ENCODE measurements around the gene TENM4.

The TENM4 gene

DNA sequence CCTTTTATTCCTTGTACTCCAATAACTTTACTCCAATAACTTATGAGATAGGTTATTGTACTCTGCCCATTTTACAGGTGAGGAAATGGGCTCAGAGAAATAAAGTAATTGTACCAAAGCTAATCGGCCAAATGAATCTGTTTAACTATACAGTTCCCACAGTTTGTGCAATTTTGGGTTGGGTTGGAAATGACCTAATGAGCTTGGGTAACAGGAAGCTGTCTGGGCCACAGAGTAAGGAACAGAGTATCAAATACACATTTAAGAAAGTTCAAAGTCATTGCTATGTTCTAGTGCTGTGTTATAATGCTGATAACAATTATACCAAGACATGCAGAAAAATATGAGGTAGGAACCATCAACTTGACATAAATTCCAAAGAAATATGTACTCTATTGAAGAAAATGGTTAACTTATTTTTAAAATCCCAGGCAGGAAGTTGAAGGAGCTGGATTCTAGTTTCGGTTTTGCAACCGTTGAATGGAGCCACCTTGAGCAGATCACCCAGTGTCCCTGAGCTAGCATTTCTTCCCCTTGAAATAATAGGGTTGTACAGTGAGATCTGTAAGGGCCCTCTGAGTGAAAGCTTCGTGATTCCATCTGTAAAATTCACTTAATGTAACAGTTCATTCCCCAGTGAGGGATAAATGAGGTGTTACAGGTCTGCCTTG, 505.3 kb downstream of the TENM4 start:
- no peak for DNase-seq (ENCODE audit: low read depth)

- no peak for DNase-seq (ENCODE audit: low read depth)
Observed at GRCh38 chr11:78933350-78933749, 507.5 kb downstream of the TENM4 start.

DNA sequence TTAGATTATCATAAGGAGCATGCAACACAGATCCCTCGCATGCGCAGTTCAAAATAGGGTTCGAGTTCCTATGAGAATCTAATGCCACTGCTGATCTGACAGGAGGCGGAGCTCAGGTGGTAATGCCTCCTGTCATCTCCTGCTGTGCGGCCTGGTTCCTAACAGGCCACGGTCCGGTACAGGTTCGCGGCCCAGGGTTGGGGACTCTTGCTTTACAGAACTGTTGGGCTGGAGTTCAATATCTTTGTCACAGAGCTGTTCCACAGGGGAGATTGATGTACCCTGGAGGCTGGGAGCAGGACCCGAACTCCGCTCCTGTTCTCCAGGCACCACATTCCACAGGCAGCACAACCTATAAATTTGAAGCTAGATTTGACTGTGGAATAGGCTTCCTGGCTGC, 508.1 kb downstream of the TENM4 start:
- DNase-seq (ENCODE audit: low read depth), result no peak

- DNase-seq (ENCODE audit: low read depth), result no peak
Observed at GRCh38 chr11:78931891-78932290, 508.9 kb downstream of the TENM4 start.

- DNase-seq (ENCODE audit: low read depth), result no peak
Observed at GRCh38 chr11:78930810-78931523, 509.9 kb downstream of the TENM4 start.

- DNase-seq (ENCODE audit: low read depth), result no peak
Observed at GRCh38 chr11:78929906-78930220, 511.0 kb downstream of the TENM4 start.

DNA sequence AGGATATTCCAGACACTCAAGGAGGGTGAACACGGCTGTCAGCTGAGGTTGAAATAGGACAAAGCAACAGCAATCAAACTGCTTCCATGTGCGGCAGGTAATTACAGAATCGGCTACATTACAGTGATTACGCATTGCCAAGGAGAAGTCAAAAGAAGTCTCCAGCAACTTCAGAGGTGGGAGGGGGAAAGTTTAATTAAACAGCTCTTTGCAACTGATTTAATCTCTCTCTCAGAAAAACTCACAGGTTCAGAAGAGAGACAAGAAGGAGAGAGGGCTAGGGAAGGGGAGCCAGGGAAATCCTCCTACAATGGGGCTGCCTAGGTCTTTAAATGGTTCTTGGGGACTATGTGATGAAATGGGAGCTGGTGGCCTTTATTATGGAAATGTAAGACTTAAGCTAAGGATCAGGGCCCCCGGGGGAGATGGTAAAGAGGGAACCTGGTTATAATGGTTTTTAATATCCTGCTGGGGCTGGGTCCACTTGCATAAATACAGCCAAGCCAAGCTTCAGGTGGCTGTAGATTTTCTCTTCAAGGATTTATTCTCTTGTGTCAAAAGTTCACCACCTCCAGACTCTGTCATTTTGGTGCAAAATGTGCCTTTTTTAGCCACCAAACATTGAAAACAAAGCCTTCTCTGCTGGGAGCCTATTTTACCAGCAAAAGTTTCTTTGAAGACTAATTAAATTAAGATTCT, 511.5 kb downstream of the TENM4 start:
- DNase-seq (ENCODE audit: low read depth), result no peak

DNA sequence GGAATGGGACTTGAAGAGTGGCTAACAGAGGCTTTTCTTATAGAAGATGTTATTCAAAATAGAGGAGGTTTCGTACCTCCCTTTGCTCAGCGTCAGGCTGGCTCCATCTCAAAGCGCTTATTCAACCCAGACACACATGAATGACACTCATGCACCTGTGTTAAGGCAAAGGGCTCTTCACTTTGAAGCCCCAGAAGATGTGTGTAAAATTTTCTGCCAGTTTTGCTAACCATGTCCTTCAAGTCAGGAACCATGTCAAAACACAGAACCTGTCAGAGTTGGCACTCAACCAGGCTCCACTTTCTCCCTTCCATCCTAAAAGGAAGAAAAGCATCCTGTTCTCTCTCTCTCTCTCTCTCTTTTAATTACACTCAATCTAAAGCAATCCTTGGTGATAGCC, 513.3 kb downstream of the TENM4 start:
- DNase-seq (ENCODE audit: low read depth), result no peak

DNA sequence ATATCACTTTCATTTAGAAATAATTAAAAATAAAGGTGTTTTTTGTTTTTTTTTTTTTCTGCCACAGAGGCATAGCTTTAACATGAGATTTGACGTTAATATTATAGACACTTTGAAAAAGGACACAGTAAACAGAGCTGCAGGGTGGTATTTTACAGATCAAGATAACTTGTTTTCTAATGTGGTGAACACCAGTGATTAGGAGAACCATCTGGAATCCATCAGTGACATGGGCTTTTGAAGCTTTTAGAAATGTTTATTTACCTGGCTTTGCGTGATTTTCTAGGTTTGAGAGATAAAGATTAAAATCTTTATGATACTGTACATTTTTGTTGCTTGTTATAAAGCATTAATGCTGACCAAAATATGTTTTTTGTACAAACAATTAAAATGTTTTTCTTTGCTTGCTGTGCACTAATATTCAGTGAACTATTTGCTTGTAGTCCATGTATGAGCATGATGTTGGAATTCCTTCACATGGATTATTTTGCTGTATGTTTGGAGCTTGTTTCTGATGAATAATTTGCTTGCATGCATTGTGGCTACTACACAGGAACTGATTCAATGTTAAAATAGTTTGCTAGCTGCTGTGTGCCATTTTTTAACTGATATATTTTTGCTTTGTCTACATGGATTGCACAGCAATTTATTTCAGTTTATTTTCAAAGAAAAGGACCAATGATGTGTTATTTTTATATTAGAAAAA, 514.0 kb downstream of the TENM4 start:
- no peak for DNase-seq (ENCODE audit: low read depth)

GRCh38 chr11:78925387-78925786, 515.4 kb downstream of the TENM4 start:
- no peak for DNase-seq (ENCODE audit: low read depth)

- no peak for DNase-seq (ENCODE audit: low read depth)
Observed at GRCh38 chr11:78922859-78923625, 517.8 kb downstream of the TENM4 start.

GRCh38 chr11:78921509-78921908, 519.3 kb downstream of the TENM4 start:
- no peak for DNase-seq (ENCODE audit: low read depth)

GRCh38 chr11:78920329-78920728, 520.5 kb downstream of the TENM4 start:
- DNase-seq (ENCODE audit: low read depth), result no peak

DNA sequence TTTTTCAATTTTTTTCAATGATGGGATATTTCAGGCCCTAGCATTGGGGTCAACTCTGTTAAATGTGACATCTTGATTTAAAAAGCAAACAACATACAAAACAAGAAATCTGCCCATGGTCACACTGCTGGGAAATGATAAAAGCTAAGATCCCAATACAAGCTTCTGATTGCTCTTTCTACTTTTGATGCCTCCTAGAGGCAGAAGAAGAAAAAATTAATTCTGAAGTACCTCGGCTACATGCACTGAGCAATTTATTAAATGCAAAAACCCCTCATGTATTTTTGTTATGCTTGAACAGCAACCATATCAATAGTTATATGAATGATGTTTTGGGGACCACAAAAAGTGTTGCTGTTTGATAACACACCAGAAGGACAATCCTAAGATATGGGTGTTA, 524.1 kb downstream of the TENM4 start:
- no peak for DNase-seq (ENCODE audit: low read depth)

GRCh38 chr11:78914503-78914902, 526.3 kb downstream of the TENM4 start:
- no peak for DNase-seq (ENCODE audit: low read depth)

DNA sequence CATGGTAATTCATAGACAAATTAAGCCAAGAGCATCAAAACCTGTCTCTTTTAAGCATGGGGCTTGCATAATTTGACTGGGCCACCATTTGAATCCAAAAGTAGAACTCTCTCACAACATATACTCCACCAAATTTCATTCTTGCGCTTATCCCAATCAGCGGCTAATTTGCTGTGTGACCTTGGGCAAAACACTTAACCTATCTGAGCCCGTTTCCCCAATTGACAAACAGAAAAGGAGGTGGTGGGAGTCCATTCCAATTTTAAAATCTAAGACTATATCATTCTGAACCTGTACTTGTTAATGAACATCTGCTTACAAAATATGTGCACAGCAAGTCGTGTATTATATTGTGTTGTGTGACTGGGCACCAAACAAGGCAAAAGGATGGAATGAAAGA, 528.1 kb downstream of the TENM4 start:
- no peak for DNase-seq (ENCODE audit: low read depth)

DNA sequence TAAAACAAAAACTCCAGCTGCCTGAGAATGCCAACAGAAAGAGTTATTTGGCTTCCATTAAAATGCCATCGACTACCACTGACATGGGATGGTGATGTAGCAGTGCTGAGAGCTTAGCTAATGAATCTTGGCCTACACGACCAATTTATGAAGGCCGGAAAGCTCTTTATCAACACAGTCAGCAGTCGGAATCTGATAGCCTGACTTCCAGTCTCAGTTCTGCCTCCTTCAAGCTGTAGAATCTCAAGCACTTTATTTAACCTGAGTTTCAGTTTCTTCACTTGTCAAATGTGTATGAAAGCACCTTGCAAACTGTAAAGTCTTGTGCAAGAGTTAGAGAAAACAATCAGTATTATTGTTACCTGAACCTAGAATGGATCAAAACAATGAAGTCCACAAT, 530.5 kb downstream of the TENM4 start:
- DNase-seq (ENCODE audit: low read depth), result no peak

DNA sequence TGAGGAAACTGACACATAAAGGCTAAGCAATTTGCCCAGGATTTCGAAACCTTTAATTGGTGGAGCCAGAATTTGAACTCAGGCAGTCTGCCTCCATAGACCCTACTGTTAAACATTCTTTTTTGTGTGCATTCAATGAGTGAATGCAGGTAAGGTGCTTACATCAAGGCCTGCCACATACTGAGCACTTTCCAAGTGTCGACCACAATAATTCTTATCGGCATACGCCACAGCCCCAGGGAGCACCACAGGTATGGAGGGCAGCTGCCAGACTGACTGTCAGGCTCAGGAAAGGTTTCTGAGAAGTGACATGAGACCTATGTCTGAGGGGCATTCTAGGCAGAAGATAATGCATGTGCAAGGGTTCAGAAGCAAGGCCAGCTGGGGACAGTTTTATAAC, 531.4 kb downstream of the TENM4 start:
- no peak for DNase-seq (ENCODE audit: low read depth)

DNA sequence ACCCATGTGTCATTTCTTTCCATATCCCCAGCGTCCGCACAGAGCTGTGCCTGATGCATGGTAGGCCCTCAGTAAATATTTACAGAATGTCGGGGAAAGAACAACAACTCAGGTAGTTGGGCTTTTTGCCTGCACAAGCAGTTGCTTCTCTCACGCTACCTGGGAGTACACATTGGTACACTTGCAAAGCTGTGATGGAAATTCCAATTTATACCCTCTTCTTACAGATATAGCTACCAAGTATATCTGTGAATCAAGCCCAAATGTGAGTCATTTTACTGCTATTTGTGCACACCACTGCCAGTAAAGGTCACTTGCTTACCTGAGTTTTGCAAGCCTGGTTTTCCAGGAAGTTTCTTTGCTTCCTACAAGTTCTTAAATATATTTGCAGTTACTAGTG, 533.2 kb downstream of the TENM4 start:
- no peak for DNase-seq (ENCODE audit: low read depth)

DNA sequence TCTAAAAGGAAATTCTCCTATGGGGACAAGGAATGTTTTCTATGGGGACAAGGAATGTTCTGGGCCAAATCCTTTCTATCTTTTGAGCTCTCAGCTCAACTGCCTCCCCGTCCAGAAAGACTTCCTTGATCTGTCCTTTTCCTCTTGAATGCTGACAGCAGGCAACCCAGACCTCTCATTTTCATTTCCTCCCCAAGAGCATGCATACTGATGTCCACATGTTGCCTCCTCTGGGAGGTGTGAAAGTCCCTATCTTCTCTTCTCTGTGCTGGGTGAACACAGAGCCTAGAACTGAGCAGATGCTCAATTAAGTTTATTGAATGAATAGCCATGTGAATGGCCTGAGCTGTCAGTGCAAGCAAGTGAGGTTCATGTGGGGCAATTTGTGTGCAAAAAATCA, 534.3 kb downstream of the TENM4 start:
- DNase-seq (ENCODE audit: low read depth), result no peak

- DNase-seq (ENCODE audit: low read depth), result no peak
Observed at GRCh38 chr11:78905756-78906155, 535.1 kb downstream of the TENM4 start.
